ENCODE results near the gene TTC9C. TPM values are rescaled to one million over a fixed set of nuclear protein-coding genes. Genes with fewer than 3 reads are reported as not detected.
A peak's percentile ranks its signal among the peaks of the same experiment; 100 is the strongest.

TTC9C gene, protein sequence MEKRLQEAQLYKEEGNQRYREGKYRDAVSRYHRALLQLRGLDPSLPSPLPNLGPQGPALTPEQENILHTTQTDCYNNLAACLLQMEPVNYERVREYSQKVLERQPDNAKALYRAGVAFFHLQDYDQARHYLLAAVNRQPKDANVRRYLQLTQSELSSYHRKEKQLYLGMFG
- total RNA-seq, result 24.3 TPM
- long read RNA-seq, transcript TTC9C-202 (3 exons, 1,080 nt), result major isoform, 6 of 13 reads
- long read RNA-seq, partial matches to known transcripts, result 2 of 13 reads
- long read RNA-seq, other reads (novel, unspliced or antisense), result 2 of 13 reads

DNA sequence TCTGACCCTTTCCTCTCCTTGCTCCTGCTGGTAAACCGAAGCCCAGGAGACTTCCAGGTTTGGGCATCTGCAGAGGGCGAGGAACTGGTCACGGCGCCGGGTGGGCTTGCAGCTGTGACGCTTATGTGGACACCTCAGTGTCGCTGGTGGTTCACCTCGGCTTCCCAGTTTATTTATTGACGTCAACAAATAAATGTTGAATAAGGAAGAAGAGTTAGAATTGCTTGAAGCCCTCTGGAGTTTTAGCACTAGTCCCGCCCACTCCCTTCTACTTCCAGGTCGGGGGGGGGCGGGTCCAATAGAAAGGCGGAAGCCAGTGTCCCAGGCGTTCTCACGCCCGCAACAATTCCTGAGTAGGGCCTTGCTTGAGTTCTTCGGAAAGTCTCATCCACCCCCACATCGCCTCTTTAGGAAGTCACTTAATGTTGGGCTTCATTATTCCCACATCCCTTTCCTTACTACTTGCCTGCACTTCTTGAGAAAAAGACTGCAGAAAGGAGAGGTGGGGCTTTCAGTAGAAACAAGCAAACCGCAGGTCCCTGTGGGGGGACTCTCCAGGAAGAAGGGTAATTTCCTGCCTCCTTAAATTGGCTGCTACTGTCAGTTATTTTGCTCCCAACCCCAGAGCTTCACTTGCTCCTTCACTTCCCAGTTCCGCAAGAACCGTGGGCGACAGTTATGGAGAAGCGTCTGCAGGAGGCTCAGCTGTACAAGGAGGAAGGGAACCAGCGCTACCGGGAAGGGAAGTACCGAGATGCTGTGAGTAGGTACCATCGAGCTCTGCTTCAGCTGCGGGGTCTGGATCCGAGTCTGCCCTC lies at the start of gene TTC9C:
TTC9C (plus strand) TSS at position 316 of the 818 bp plus-strand sequence; CDS start at position 679, 363 bp downstream.
- intact Hi-C loops (cut with DNase I), result no loop called here
- Histone ChIP-seq H3K4me3 (peak within 1 kb of the TSS; percentile 96), H3K36me3 (peaks cover 29% of the 10 kb centered on the region), H3K9me3 (no peaks in the 10 kb centered on the region), H3K4me1 (peaks cover 57% of the 10 kb centered on the region), H3K27me3 (ENCODE audit: low read depth) (no peaks in the 10 kb centered on the region), H3K27ac (peak within 1 kb of the TSS; percentile 94)
- DNase-seq (peak; percentile 90), ATAC-seq (peak; percentile 81 to 84)
- TF ChIP-seq, protein P1, sequence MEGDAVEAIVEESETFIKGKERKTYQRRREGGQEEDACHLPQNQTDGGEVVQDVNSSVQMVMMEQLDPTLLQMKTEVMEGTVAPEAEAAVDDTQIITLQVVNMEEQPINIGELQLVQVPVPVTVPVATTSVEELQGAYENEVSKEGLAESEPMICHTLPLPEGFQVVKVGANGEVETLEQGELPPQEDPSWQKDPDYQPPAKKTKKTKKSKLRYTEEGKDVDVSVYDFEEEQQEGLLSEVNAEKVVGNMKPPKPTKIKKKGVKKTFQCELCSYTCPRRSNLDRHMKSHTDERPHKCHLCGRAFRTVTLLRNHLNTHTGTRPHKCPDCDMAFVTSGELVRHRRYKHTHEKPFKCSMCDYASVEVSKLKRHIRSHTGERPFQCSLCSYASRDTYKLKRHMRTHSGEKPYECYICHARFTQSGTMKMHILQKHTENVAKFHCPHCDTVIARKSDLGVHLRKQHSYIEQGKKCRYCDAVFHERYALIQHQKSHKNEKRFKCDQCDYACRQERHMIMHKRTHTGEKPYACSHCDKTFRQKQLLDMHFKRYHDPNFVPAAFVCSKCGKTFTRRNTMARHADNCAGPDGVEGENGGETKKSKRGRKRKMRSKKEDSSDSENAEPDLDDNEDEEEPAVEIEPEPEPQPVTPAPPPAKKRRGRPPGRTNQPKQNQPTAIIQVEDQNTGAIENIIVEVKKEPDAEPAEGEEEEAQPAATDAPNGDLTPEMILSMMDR (IDR thresholded peaks at IDR 0.05), result no peak

DNA sequence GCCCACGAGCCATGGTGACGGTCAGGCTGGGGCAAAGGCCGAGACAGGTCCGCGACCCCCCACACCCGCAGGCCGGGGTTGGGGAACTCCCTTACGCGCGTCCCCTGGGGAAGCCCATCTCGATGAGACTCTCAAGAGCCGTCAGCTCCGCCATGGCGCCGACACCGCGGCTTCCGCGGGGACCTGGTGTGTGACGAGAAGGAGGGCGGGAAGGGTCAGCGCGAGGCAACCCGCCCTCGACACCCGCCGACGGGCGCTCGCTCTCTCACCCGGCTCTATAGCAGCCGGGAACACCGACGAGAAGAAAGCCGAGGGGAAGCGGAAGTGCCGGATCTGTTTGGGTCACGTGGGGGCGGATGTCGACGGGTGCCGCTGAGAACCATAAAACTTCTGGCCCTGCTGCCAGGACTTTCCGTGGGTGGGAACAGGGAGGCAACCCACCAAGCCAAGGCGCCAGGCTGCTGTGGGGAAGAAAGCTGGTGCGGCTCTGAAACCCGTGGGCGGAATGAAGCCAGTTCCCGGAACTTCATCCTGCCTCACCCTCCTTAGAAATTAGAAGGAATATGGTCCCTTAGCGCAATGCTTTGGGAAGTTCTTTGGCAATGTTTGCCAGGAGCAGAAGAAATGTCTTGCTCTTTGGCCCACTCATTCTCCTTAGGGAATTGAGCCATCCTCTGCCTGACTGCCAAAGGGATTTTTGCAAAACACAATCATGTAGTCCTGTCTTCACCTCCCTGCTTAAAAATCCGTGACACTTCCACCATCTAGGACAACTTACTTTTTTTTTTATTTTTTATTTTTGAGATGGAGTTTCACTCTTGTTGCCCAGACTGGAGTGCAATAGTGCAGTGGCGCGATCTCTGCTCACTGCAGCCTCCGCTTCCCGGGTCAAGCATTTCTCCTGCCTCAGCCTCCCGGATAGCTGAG lies 49.3 kb upstream of the TTC9C start, which contains the start of gene UBXN1:
UBXN1 (minus strand) TSS at position 304 of the 927 bp plus-strand sequence; CDS start at position 154, 150 bp downstream.
- H3K27ac ChIP-seq, result peak within 1 kb of the TSS; percentile 90
- H3K4me1 ChIP-seq, result peaks cover 34% of the 10 kb centered on the region
- TF ChIP-seq, protein P1 (IDR thresholded peaks at IDR 0.05), result no peak
- peak within 1 kb of the TSS; percentile 97 for H3K4me3 ChIP-seq
- no peaks in the 10 kb centered on the region for H3K27me3 ChIP-seq (ENCODE audit: low read depth)
- intact Hi-C loops (cut with DNase I), result no loop called here
- peaks cover 39% of the 10 kb centered on the region for H3K36me3 ChIP-seq
- no peaks in the 10 kb centered on the region for H3K9me3 ChIP-seq
- ATAC-seq, result peak; percentile 93 to 95
- DNase-seq, result peak; percentile 94

DNA sequence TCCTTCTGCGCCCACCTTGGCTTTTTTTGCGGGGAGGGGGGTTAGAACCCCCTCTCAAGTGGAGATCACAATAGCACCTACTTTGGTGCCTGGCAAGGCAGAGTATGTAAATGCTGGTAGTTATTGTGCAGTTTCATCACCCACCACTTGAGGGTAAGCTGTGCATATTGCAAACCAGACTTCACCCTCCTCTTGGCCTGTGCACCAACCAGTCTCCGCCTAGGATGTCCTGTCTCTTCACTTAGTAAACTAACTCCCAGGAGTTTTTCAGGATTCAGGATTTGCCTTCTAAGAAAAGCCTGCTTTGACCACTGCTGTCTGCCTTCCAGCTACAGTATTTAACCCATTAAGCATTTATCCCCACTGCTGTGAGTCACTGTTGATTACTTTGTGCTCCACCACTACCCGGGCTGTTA lies 47.5 kb upstream of the TTC9C start:
- ATAC-seq, result peak; percentile 75 to 79
- intact Hi-C loops (cut with DNase I), result no loop called here
- H3K36me3 ChIP-seq, result peaks cover 21% of the 10 kb centered on the region
- H3K9me3 ChIP-seq, result no peaks in the 10 kb centered on the region
- no peak overlapping the region for H3K4me3 ChIP-seq
- no peaks in the 10 kb centered on the region for H3K27me3 ChIP-seq (ENCODE audit: low read depth)
- TF ChIP-seq, protein P1 (IDR thresholded peaks at IDR 0.05), result peak; percentile 54
- no peak overlapping the region for H3K27ac ChIP-seq
- no peak for DNase-seq
- H3K4me1 ChIP-seq, result peaks cover 34% of the 10 kb centered on the region

DNA sequence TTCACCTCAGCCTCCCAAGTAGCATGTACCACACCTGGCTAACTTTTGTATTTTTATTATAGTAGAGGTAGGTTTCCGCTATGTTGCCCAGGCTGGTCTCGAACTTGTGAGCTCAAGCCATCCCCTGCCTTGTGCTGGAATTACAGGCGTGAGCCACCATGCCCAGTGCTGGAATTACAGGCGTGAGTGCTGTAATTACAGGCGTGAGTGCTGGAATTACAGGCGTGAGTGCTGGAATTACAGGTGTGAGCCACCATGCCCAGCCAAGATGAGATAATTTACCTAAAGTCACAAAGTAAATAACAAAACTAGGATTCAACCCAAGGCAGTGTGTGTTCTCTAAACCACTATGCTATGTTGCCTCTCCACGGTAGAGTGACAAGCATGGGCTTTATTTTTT lies 45.8 kb upstream of the TTC9C start:
- Histone ChIP-seq H3K4me1 (peaks cover 29% of the 10 kb centered on the region), H3K36me3 (peaks cover 4% of the 10 kb centered on the region), H3K9me3 (no peaks in the 10 kb centered on the region), H3K27me3 (ENCODE audit: low read depth) (peaks cover under 1% of the 10 kb centered on the region), H3K4me3 (no peak overlapping the region), H3K27ac (no peak overlapping the region)
- no peak for DNase-seq
- intact Hi-C loops (cut with DNase I), result no loop called here
- no peak for ATAC-seq
- TF ChIP-seq, protein P1 (IDR thresholded peaks at IDR 0.05), result no peak

All from lower lobe of right lung (tissue), 2 donors.